Testis (tissue), 2 donors: ENCODE measurements around the gene AGBL4.

Source experiments
- POLR2A ChIP-seq: fragments of 450-650 bp; IDR thresholded peaks from one replicate; pipeline ENCODE4 v1.6.1; 2017; ENCODE audit warnings: antibody characterized with exemption, mild to moderate bottlenecking, moderate library complexity
- TF ChIP-seq, protein P1 (sequence below), 3 experiments: fragments of 450-650 bp in 2 of 3; fragments of 200-600 bp in 1 of 3; sonication (generic) in 1 of 3; IDR thresholded peaks; one replicate each; pipeline ENCODE4 v1.5.1; 2016 to 2019; ENCODE audit warnings: antibody characterized with exemption in 3 of 3, mild to moderate bottlenecking in 2 of 3, moderate library complexity in 1 of 3

GRCh38 chr1:48572134-48572533 lies 1451.6 kb downstream of the AGBL4 start:
- TF ChIP-seq, protein P1, sequence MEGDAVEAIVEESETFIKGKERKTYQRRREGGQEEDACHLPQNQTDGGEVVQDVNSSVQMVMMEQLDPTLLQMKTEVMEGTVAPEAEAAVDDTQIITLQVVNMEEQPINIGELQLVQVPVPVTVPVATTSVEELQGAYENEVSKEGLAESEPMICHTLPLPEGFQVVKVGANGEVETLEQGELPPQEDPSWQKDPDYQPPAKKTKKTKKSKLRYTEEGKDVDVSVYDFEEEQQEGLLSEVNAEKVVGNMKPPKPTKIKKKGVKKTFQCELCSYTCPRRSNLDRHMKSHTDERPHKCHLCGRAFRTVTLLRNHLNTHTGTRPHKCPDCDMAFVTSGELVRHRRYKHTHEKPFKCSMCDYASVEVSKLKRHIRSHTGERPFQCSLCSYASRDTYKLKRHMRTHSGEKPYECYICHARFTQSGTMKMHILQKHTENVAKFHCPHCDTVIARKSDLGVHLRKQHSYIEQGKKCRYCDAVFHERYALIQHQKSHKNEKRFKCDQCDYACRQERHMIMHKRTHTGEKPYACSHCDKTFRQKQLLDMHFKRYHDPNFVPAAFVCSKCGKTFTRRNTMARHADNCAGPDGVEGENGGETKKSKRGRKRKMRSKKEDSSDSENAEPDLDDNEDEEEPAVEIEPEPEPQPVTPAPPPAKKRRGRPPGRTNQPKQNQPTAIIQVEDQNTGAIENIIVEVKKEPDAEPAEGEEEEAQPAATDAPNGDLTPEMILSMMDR (IDR thresholded peaks at IDR 0.05): no peak
- no peak for TF ChIP-seq POLR2A
